Astrocyte of the cerebellum (primary cell): ENCODE data around the gene BMX.
A peak's percentile ranks its signal among the peaks of the same experiment; 100 is the strongest.

Experiments used
- DNase-seq: peaks from one replicate; pipeline ENCODE4 v3.0.0-alpha.2; 2011; ENCODE audit warnings: low read depth
- H3K4me3 ChIP-seq: 2 replicates; pipeline ENCODE4 v1.5.1; 2011; ENCODE audit warnings: mild to moderate bottlenecking, low read depth, low read length, moderate library complexity
- in situ Hi-C: cut with HindIII; loops from 2 replicates; pipeline ENCODE4 v1.10.0; 2017; ENCODE audit warnings: low sequenced_read_pairs
- TF ChIP-seq, protein P1 (sequence below): IDR thresholded peaks from 2 replicates; pipeline ENCODE4 v1.5.1; 2012; ENCODE audit warnings: low read length, low read depth, moderate library complexity, mild to moderate bottlenecking; ENCODE audit errors: missing control alignments

BMX gene

DNA sequence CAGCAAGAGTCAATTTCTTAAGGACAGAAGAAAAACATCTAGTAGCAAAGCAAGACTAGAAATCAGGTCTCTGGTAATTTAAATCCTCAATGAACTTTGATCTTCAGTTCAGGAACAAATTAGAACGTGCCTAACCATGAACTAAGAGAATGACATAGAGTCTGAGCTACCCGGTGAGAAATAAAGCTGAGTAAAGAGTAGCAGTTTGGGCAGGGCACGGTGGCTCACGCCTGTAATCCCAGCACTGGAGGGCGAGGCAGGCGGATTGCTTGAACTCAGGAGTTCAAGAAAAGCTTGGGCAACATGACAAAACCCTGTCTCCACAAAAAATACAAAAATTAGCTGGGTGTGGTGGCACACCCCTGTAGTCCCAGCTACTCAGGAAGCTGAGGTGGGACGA, 62.4 kb downstream of the BMX start:
- TF ChIP-seq, protein P1, sequence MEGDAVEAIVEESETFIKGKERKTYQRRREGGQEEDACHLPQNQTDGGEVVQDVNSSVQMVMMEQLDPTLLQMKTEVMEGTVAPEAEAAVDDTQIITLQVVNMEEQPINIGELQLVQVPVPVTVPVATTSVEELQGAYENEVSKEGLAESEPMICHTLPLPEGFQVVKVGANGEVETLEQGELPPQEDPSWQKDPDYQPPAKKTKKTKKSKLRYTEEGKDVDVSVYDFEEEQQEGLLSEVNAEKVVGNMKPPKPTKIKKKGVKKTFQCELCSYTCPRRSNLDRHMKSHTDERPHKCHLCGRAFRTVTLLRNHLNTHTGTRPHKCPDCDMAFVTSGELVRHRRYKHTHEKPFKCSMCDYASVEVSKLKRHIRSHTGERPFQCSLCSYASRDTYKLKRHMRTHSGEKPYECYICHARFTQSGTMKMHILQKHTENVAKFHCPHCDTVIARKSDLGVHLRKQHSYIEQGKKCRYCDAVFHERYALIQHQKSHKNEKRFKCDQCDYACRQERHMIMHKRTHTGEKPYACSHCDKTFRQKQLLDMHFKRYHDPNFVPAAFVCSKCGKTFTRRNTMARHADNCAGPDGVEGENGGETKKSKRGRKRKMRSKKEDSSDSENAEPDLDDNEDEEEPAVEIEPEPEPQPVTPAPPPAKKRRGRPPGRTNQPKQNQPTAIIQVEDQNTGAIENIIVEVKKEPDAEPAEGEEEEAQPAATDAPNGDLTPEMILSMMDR, result no peak
- H3K4me3 ChIP-seq, result no peak overlapping the region
- no peak for DNase-seq
- in situ Hi-C loops, result no loop called here

- TF ChIP-seq, protein P1, result peak; percentile 65
- peak; percentile 27 for DNase-seq
- in situ Hi-C loops, result no loop called here
- H3K4me3 ChIP-seq, result no peak overlapping the region
These were observed 64.5 kb downstream of the BMX start for GRCh38 chrX:15564981-15565579.

- in situ Hi-C loops, result no loop called here
- no peak for DNase-seq
- H3K4me3 ChIP-seq, result no peak overlapping the region
- TF ChIP-seq, protein P1, result peak; percentile 24
These were observed 65.6 kb downstream of the BMX start for GRCh38 chrX:15566244-15566643.

- TF ChIP-seq, protein P1, result no peak
- DNase-seq, result no peak
- H3K4me3 ChIP-seq, result no peak overlapping the region
- in situ Hi-C loops, result no loop called here
These were observed 66.7 kb downstream of the BMX start for GRCh38 chrX:15567267-15567666.

DNA sequence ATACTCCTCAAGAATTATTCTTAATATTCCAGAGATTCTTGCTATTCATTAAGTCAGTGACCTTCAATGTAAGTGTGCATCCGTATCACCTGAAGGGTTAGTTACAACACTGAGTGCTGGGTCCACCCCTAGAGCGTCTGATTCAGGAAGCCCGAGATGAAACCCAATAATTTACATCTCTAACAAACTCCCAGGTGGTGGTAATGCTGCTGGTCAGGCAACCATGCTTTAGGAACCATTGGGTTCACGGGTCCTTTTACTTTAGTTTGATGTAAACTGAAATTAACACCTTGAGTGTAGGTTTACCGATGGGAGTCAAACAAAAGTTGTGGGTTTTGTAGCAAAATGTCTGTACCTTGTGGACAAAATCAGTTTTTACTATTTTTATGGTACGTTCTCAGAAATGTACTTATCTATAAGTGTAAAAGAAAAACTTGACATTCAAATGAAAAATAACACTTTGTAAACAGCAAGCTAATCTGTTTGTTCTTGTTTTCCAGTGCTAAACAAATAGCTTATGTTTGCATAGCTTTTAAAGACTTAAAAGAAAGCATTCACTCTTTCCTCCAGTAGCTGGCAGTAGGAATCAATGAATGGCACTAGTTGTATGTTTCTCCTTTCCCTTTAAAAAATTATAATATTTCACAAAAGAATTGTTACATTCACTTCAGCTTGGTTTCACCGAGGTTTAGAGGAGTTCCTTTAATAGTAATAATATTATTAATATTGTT, 67.4 kb downstream of the BMX start:
- in situ Hi-C loops, result no loop called here
- H3K4me3 ChIP-seq, result no peak overlapping the region
- no peak for DNase-seq
- TF ChIP-seq, protein P1, result peak; percentile 23

- in situ Hi-C loops, result no loop called here
- H3K4me3 ChIP-seq, result no peak overlapping the region
- TF ChIP-seq, protein P1, result no peak
- DNase-seq, result no peak
These were observed 69.5 kb downstream of the BMX start for GRCh38 chrX:15570145-15570544.
